Measurements from ENCODE around the gene ZBBX.
"Not testable (repeated sequence)": the region's sequence is repeated elsewhere in the genome, so short reads cannot be mapped to it uniquely, and the experiment has no call there.

ZBBX gene, protein sequence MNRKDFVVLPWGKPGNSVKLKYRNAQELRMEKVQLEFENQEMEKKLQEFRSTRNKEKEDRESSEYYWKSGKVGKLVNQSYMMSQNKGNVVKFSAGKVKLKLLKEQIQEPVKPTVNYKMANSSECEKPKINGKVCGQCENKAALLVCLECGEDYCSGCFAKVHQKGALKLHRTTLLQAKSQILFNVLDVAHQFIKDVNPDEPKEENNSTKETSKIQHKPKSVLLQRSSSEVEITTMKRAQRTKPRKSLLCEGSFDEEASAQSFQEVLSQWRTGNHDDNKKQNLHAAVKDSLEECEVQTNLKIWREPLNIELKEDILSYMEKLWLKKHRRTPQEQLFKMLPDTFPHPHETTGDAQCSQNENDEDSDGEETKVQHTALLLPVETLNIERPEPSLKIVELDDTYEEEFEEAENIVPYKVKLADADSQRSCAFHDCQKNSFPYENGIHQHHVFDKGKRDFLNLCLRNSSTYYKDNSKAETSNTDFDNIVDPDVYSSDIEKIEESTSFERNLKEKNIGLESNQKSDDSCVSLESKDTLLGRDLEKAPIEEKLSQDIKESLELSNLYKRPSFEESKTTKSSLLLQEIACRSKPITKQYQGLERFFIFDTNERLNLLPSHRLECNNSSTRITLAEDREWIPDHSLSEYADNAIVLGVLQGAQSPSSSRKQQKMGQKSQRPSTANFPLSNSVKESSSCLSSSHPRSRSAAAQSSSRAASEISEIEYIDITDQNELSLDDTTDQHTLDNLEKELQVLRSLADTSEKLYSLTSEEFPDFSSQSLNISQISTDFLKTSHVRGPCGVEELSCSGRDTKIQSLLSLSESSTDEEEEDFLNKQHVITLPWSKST

DNA sequence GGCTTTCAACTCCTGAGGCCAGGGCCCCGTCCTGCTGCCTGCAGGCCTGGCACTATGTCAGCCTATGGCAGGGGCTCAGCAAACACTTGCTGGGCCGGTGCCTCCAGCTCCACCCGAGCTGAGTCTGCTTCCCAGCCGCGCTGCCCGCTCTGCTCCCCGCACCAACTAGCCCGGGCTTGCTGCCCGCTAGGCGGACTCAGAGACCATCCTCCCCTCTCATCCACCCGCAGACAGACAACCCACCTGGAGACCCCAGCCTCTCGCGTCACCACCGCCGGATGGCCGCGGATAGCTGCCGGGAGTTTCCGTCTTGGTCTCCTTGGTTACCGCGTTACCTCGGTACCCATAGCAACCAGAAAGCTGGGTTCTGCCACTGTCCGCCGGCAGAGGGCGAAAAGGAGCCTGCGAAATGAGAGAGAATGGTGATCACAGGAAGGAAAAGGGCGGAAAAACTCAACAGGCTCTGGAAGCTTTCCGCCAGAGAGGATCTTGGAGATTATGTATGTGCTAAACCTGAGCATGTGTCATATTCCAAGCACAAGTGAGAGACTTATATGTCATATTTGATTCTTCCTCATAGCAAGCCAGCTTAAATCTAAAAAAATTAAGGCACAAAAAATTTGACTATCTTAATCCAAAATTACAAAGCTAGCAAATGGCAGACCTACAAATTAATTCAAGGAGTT lies at the start of gene ZBBX:
Gene ZBBX (minus strand): TSS at position 294 of the 686 bp plus-strand sequence. CDS start 7,396 bp downstream, outside the sequence.
- Histone ChIP-seq H3K36me3 (ENCODE audit: insufficient read depth, low read length) (no peaks in the 10 kb centered on the region), H3F3A (ENCODE audit: low read depth) (no peaks in the 10 kb centered on the region), H3K4me2 (ENCODE audit: low read depth, low read length, poor library complexity, severe bottlenecking) (peak within 1 kb of the TSS; percentile 56), H3K9me3 (ENCODE audit: insufficient read depth, low read depth, low read length) (no peaks in the 10 kb centered on the region), H3K27me3 (ENCODE audit: insufficient read depth, low read length, poor library complexity, severe bottlenecking) (no peaks in the 10 kb centered on the region), H3K9ac (ENCODE audit: low read depth, low read length, poor library complexity, severe bottlenecking) (no peak within 1 kb of the TSS), H3K9me2 (replicated peaks; ENCODE audit: low read depth, low read length) (no peaks in the 10 kb centered on the region), H4K20me1 (ENCODE audit: insufficient read depth, low read length, poor library complexity, severe bottlenecking) (no peaks in the 10 kb centered on the region), H3K4me1 (ENCODE audit: insufficient read depth, low read length, poor library complexity, severe bottlenecking) (no peaks in the 10 kb centered on the region), H3K79me2 (ENCODE audit: insufficient read depth, low read length) (no peaks in the 10 kb centered on the region), H2AFZ (ENCODE audit: low read length) (peak within 1 kb of the TSS; percentile 43), H3K4me3 (ENCODE audit: low read length, poor library complexity, severe bottlenecking) (peak within 1 kb of the TSS; percentile 58)
- TF ChIP-seq, protein P1, sequence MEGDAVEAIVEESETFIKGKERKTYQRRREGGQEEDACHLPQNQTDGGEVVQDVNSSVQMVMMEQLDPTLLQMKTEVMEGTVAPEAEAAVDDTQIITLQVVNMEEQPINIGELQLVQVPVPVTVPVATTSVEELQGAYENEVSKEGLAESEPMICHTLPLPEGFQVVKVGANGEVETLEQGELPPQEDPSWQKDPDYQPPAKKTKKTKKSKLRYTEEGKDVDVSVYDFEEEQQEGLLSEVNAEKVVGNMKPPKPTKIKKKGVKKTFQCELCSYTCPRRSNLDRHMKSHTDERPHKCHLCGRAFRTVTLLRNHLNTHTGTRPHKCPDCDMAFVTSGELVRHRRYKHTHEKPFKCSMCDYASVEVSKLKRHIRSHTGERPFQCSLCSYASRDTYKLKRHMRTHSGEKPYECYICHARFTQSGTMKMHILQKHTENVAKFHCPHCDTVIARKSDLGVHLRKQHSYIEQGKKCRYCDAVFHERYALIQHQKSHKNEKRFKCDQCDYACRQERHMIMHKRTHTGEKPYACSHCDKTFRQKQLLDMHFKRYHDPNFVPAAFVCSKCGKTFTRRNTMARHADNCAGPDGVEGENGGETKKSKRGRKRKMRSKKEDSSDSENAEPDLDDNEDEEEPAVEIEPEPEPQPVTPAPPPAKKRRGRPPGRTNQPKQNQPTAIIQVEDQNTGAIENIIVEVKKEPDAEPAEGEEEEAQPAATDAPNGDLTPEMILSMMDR (conservative IDR thresholded peaks at IDR 0.05; ENCODE audit: low read length), result peak; percentile 93
- no peak for TF ChIP-seq EZH2phosphoT487 (IDR thresholded peaks at IDR 0.05; ENCODE audit: borderline replicate concordance)

DNA sequence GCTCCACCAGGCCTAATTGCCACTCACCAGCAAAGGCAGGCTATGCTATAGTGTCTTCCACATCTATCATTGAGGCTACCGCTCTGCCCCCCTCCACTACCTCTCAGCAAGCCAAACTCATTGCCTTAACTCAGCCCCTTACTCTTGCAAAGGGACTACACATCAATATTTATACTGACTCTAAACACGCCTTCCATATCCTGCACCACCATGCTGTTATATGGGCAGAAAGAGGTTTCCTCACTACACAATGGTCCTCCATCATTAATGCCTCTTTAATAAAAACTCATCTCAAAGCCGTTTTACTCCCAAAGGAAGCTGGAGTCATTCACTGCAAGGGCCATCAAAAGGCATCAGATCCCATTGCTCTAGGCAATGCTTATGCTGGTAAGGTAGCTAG lies 46.9 kb upstream of the ZBBX start:
- H3K4me1 ChIP-seq (ENCODE audit: insufficient read depth, low read length, poor library complexity, severe bottlenecking); H3K27me3 ChIP-seq (ENCODE audit: insufficient read depth, low read length, poor library complexity, severe bottlenecking); H3F3A ChIP-seq (ENCODE audit: low read depth); H3K4me2 ChIP-seq (ENCODE audit: low read depth, low read length, poor library complexity, severe bottlenecking); H3K4me3 ChIP-seq (ENCODE audit: low read length, poor library complexity, severe bottlenecking); H3K36me3 ChIP-seq (ENCODE audit: insufficient read depth, low read length); H3K9me3 ChIP-seq (ENCODE audit: insufficient read depth, low read depth, low read length); H3K79me2 ChIP-seq (ENCODE audit: insufficient read depth, low read length); H2AFZ ChIP-seq (ENCODE audit: low read length); H4K20me1 ChIP-seq (ENCODE audit: insufficient read depth, low read length, poor library complexity, severe bottlenecking); H3K9me2 ChIP-seq (replicated peaks; ENCODE audit: low read depth, low read length); H3K9ac ChIP-seq (ENCODE audit: low read depth, low read length, poor library complexity, severe bottlenecking): not testable (repeated sequence)

DNA sequence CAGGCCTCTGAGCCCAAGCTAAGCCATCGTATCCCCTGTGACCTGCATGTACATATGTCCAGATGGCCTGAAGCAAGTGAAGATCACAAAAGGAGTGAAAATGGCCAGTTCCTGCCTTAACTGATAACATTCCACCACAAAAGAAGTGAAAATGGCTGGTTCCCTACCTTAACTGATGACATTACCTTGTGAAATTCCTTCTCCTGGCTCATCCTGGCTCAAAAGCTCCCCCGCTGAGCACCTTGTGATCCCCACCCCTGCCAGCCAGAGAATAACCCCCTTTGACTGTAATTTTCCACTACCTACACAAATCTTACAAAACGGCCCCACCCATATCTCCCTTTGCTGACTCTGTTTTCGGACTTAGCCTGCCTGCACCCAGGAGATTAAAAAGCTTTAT lies 42.3 kb upstream of the ZBBX start:
- not testable (repeated sequence) for H3K4me3 ChIP-seq (ENCODE audit: low read length, poor library complexity, severe bottlenecking); H3K27me3 ChIP-seq (ENCODE audit: insufficient read depth, low read length, poor library complexity, severe bottlenecking); H2AFZ ChIP-seq (ENCODE audit: low read length); H3K4me1 ChIP-seq (ENCODE audit: insufficient read depth, low read length, poor library complexity, severe bottlenecking); H3K9me3 ChIP-seq (ENCODE audit: insufficient read depth, low read depth, low read length); H4K20me1 ChIP-seq (ENCODE audit: insufficient read depth, low read length, poor library complexity, severe bottlenecking); H3K36me3 ChIP-seq (ENCODE audit: insufficient read depth, low read length); H3K4me2 ChIP-seq (ENCODE audit: low read depth, low read length, poor library complexity, severe bottlenecking); H3F3A ChIP-seq (ENCODE audit: low read depth); H3K9me2 ChIP-seq (replicated peaks; ENCODE audit: low read depth, low read length); H3K79me2 ChIP-seq (ENCODE audit: insufficient read depth, low read length); H3K9ac ChIP-seq (ENCODE audit: low read depth, low read length, poor library complexity, severe bottlenecking)

DNA sequence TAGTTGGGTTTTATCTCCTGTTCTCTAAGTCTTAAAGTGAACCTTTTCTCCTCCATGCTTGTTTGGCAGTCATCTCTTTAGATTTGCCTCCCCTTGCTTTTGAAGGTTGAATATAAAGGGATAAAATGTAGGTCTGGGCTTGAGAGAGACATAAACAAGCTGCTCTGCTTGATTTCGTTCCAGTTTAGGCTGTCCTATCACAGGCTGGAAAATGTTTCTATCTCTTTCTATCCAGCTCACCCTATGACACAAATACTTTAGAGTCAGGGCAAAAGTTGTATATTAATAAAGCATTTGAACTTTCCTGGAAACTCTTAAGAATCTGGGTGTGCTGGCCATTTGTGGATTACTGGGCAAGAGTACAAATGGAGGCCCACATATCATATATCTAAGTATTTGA lies 29.5 kb upstream of the ZBBX start:
- Histone ChIP-seq H2AFZ (ENCODE audit: low read length) (no peak overlapping the region), H3K79me2 (ENCODE audit: insufficient read depth, low read length) (no peaks in the 10 kb centered on the region), H3F3A (ENCODE audit: low read depth) (no peaks in the 10 kb centered on the region), H3K9me2 (replicated peaks; ENCODE audit: low read depth, low read length) (no peaks in the 10 kb centered on the region), H3K4me3 (ENCODE audit: low read length, poor library complexity, severe bottlenecking) (no peak overlapping the region), H3K27me3 (ENCODE audit: insufficient read depth, low read length, poor library complexity, severe bottlenecking) (no peaks in the 10 kb centered on the region), H3K9me3 (ENCODE audit: insufficient read depth, low read depth, low read length) (no peaks in the 10 kb centered on the region), H3K4me1 (ENCODE audit: insufficient read depth, low read length, poor library complexity, severe bottlenecking) (no peaks in the 10 kb centered on the region), H3K36me3 (ENCODE audit: insufficient read depth, low read length) (no peaks in the 10 kb centered on the region), H4K20me1 (ENCODE audit: insufficient read depth, low read length, poor library complexity, severe bottlenecking) (no peaks in the 10 kb centered on the region), H3K4me2 (ENCODE audit: low read depth, low read length, poor library complexity, severe bottlenecking) (no peak overlapping the region), H3K9ac (ENCODE audit: low read depth, low read length, poor library complexity, severe bottlenecking) (no peak overlapping the region)
- TF ChIP-seq EZH2phosphoT487 (IDR thresholded peaks at IDR 0.05; ENCODE audit: borderline replicate concordance), result no peak
- TF ChIP-seq, protein P1 (conservative IDR thresholded peaks at IDR 0.05; ENCODE audit: low read length), result no peak
